NCI-H1048 (cell line): ENCODE measurements around the gene LDHAL6B.
A peak's percentile ranks its signal among the peaks of the same experiment; 100 is the strongest.
"Not testable (repeated sequence)": the region's sequence is repeated elsewhere in the genome, so short reads cannot be mapped to it uniquely, and the experiment has no call there.

Experiments
- DNase-seq: peaks from one replicate; lab custom pipeline; 2025; lab: John Stamatoyannopoulos, UW

LDHAL6B gene

DNA sequence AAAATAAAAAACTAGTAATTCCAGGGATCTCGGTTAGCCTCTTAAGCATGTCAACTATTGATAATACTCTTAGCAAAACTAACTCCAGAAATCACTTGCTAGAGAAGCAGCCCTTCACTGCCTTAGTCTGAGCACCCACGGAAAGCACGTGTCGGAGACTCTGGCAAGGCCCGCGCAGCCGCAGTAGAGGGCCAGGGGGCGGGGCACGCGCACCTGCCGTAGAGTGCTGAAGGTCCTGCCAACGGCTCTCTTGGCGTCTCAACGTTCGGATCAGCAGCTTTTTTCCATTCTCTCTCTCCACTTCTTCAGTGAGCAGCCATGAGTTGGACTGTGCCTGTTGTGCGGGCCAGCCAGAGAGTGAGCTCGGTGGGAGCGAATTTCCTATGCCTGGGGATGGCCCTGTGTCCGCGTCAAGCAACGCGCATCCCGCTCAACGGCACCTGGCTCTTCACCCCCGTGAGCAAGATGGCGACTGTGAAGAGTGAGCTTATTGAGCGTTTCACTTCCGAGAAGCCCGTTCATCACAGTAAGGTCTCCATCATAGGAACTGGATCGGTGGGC lies at the start of gene LDHAL6B:
Gene LDHAL6B, plus strand, starts transcription at position 221 of the 561 bp plus-strand sequence. Its CDS starts 98 bp downstream, at position 319.
- no peak for DNase-seq

DNA sequence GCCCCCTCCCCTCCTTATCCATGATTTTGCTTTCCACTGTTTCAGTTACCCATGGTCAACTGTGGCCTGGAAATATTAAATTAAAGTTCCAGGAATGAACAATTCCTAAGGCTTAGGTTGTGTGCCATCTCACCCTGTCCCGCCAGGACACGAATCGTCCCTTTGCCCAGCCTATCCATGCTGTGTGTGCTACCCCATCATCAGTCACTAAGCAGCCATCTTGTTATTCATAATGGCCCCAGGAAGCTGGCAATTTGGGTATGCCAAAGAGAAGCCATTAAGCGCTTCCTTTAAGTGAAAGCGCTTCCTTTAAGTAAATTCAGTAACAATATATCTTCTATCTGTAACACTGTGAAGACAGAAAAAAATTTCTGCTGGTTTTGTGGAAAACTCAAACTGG lies 49.2 kb upstream of the LDHAL6B start:
- DNase-seq: no peak

DNA sequence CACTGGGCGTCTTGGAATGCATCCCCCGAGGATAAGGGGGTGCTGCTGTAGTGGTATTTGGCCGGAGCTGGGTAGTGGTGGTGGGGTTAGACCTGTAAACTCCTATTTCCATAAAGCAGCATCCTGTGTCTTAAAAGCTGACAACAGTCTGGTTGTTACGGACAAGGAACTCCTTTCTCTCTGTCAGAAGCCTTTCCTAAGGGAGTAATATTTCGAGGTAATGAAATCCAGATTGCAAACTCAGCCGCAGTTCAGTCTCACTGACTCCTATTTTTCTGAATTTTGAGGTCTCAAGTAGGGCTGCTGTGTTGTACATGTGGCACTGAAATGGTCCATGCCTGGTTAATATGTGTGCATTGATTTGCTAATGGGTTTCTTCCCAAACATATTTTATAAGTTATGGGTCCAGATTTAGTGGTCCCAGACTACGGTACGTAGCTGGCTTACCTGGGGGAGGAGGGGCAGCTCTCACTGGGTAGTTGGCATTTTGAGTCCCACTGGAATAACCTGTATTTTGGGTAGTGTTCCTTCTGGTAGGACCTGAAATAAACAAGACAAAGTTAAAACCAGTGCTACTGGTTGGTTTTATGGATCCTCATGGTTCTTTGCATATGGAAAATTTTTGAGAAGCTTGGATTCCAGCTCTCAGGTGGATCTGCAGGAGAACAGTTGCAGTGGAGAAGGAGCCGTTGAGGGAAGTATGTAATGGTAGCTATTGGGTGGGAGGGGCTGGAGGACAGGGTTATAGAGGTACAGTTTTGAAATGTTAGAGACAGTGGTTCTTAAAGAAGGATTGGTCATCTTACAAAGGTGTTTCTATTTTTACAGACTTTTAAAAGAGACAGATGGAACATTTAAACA lies 48.6 kb upstream of the LDHAL6B start:
- no peak for DNase-seq

DNA sequence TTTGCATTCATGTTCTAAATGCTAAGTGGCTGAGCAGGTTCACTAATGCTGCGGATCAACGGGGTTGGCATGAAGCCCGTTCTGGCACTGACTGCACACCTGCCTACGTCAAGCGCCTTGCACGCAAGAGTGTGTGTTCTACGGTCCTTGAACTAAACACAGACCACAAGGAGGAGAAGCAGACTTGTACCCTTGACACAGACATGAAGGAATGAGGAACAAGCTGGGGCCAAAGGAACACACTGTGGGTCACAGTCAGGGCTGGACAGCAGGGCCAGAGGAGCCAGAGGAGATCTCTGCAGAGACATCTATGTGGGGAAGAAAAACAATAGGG lies 48.0 kb upstream of the LDHAL6B start:
- DNase-seq: no peak

DNA sequence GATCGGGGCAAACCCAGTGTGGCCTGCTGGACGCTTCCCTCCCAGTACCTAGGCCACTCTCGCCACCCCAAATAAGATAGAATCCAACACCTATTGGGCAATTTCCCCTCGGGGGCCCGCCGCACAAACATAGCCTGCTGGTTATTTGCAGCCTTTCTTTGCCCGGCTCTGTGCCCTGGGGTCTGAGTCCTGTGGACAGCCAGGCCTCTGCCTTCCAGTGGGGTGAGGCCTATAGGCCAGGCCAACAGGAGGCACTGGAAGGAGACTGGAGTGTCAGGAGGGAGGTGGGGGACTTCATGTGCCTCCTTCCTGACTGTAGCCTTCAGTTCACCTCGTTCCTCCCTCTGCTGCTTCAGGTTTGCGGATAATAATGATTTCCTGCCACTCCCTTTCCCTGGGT lies 47.4 kb upstream of the LDHAL6B start:
- DNase-seq: no peak

DNA sequence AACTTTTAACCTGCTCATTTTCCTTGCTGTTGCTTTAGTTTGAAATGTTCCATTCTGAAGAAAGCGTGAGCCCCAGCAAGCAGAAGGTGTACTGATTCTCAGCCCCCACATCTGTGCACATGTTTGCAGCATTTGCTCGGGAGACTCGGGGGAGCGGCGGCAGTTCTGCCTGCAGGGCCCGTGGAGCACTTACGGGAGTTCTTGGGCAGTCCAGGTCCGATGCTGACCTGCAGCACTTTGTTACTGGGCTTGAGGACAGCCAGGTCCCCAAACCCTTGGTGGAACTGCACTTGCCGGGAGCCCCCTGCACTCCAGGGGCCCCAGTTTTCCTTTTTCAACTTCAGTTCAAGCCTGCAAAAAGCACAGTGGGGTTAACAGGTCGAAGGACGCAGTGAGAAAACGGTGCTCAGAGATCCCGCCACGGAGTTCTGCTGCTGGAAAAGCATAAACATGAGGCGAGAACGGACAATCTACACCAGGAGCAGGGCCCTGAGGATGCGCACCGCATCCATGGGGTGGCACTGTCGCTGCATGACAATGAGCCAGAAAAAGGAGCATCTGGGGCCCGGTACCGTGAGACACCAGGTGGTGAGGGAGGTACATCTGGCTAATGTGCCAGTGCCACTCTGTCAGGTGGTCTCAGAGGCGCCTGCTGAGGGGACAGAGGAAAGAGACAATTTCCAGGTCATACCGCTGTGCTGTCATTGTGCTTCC lies 45.6 kb upstream of the LDHAL6B start:
- DNase-seq: no peak

DNA sequence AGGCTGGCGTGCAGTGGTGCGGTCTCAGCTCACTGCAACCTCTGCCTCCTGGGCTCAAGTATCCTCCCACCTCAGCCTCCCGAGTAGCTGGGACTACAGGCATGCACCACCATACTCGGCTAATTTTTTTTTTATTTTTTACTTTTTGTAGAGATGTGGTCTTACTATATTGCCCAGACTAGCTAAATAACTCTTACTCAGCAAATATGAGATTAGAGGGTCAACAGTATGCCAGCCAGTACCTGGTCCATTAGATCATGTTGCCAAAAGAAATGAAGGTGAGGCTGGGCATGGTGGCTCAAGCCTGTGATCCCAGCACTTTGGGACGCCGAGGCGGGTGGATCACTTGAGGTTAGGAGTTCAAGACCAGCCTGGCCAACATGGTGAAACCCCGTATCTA lies 44.6 kb upstream of the LDHAL6B start:
- DNase-seq: not testable (repeated sequence)

DNA sequence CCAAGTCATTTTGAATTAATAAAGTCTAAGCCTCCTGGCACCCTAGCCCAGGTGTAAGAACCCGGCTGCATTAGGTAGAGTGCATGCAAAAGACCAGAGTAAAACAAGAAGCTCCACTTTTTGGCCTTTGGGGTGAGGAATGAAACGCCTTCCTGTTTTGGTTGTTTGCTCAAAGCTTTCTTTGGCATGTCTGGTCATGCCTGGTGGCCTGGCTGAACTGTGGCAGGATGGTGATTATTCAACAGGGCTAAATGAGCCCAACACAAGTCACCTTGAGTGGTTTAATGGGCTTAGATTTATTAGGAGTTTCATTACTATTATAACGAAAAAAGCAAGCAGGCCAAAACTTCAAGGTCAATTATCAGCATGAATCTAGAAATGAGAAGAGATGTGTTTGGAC lies 40.9 kb upstream of the LDHAL6B start:
- DNase-seq: peak; percentile 45

DNA sequence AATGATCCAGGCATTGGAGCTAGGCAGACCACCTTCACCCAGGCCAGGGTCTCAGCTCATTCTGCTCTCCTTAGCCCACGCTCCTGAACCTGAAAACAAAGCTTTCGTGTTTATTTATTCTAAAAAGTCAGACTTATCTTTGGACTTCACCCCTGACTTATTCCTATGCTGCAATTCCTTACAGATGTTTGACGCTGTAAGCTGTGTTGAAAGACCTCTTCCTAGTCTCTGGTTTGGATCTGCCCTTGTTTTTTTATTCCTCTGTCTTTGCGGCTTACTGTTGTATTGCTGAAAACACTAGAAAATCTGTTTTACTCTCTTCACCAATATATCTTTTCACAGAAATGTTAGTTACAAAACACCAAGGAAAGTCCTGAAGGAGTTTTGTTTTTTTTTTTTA lies 40.5 kb upstream of the LDHAL6B start:
- DNase-seq: no peak

DNA sequence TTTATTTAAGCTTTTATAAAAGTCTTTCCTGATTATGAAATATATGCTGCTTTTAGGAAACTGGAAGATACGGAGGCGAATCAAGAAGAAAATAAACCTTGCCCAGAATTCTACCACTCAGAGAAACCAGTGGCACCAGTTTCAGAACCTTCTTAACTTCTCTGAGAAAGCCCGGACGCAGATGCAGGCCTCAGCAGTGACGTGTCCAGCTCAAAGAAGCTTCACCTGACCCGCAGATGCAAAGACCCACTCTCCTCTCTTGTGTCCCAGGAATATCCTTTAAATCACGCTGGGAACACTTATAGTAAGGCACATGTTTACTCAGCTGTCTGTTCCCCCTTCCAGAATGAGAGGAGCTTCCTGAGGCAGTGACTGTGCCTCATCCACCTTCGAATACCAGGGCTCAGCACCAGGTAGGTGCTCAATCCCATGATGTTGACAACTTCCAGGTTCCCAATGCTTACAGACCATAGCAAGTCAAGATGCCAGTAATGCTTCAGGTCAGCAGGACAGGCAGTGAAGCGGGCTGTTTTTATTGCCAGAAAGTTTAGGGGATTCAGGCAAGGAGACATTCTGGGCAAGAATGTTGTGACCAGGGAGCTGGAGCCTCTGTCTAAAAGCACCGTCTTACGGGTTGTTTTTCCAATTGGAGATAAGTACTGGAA lies 39.9 kb upstream of the LDHAL6B start:
- DNase-seq: no peak

DNA sequence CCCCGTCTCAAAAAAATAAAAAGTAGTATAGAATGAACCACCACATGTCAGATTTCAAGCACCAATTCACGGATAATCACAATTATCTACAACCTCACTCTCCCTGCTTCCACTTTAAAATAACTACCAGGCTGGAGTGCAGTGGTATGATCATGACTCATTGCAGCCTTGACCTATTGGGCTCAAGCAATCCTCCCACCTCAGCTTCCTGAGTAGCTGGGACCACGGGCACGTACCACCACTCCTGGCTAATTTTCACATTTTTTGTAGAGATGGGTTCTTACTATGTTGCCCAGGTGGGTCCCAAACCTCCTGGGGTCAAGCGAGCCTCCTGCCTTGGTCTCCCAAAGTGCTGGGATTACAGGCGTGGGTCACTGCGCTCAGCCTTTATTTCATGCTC lies 38.1 kb upstream of the LDHAL6B start:
- no peak for DNase-seq

DNA sequence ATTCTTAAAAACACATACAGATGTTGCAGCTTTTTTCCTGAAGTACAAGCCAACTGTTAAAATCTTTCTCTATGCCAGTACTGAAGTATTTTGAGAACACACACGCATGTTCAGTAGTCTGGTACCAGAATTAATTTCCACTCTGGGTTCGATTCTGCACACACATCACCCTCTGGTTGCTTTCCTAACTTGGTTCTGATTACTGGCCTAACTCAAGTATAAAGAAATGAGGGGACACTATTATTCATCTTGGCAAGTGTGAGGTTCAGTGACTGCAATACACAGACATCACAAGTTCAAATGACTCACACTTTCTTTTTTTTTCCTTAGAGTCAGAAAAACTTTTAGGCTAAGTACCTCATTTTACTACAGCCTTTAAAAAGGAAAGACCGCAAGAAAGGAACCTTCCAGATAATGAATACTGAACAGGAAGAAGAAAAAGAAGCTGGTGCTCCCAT lies 37.4 kb upstream of the LDHAL6B start:
- no peak for DNase-seq

DNA sequence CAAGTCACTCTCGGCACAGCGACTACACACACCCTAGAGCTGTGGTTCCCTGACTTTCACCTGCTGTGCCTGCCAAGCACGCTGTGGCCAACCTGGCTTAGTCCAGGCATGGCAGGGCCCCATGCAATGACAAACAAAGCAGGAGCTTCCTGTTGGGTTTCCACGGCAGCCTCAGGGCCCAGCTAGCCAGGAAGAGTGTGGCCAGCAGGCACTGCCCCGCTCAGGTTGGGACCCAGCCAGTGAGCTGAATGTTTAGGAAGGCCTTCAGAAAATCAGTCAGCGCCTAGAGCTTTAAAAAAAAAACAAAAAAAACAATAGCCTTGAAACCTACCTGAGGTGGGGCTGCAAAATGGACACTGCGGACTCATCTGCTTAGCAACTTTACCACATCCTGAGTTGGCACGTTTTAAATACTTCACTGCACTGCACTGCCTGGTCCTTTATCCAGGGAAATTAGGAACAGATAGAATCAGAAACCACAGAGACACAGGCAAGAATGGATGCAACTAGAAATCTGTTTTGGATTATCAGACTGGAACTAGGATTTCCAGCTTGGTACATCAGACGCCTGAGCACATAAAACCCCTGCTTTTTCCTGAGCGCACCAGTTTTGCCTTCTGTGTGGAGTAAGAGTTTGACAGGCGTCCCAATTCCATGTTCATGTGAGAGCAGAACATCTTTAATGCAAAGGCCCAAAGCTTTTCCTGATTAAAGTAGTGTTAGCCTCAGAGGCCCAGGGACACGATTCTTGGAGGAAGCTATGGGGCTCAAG lies 36.2 kb upstream of the LDHAL6B start:
- DNase-seq: no peak

DNA sequence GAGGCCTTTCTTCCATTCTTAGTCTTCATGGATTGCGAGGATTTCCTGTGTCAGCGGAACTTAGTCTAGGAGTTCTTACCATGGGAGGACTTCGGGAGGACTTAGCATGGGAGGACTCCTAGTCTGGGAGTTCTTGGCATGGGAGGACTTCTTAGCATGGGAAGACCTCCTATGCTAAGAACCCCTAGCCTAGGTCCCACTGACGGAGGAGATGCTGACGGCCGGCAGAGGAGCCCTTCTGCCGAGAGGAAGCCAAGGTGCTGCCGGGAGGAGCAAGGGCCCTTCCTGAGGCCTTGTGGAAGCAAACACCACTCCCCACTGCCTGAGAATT lies 35.6 kb upstream of the LDHAL6B start:
- DNase-seq: no peak

DNA sequence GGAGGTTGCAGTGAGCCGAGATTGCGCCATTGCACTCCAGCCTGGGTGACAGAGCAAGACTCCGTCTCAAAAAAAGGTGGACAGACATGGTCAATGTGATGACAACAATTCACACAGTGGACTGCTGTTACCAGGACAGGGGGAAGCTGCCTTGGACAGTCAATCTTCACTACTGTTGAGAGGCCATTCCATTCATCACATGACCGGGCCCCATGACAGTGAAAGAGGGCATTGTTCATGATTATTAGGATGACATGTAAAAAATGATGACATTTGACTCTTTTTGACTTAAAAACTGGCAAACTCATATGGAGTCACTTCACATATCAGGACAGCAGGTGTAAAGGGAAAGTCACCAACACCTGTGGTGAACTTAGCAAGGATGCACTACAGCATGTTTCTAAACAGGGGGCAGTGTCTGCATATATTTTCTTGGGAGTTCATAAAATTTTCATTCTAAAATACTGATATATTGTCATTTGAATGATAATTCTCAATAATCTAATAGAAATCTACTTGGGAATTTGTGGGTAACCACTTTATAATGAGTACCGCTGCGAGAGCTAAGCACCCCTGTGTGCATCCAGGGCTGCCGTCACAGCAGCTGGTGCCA lies 34.2 kb upstream of the LDHAL6B start:
- DNase-seq: no peak

DNA sequence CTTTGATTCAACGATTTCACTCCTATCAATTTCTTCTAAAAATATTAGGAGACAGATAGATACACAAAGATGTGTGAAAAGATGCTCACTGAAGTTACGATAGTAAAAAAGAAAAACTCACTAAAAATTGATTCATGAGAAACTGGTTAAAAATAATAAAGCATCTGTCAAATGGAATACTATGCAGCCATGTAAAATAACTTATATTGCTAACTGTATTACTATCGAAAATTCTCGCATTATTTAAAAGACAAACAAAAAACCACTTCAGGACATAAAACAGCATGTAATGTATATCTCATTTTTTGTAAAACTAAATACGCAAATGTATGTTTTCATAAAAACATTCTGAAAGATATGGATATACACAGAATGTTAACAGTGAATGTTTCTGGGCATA lies 33.4 kb upstream of the LDHAL6B start:
- no peak for DNase-seq

DNA sequence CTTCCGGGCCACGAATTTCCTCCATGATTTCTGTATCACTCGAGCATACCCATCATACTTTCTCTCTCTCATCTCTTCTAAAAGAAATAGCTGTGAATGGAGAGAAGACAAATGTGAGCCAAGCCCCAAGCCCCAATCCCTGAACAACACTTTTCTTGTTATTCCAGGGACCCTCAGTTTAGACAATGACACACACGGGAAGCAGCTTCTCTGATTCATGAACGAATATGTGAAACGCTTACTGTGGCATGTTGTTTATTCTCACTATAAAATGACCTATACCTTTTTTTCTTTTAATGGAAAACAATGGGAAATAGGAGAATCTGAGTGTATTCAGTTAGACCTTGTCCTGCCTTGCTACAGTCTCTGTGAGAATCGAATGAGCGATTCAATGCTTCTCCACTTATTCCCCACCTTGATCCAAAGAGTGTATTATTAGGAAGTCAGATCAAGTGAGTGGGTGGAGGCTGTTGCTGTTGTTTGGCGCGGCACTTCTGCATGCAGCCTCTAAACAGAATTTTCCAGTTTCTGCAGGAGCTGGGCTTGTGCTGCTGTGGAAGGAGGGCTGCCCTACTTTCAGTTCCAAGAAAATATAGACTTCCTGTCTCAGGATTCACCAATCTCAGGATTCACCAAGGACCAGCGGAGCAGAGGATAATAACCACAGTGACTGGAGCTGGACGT lies 32.4 kb upstream of the LDHAL6B start:
- DNase-seq: no peak

DNA sequence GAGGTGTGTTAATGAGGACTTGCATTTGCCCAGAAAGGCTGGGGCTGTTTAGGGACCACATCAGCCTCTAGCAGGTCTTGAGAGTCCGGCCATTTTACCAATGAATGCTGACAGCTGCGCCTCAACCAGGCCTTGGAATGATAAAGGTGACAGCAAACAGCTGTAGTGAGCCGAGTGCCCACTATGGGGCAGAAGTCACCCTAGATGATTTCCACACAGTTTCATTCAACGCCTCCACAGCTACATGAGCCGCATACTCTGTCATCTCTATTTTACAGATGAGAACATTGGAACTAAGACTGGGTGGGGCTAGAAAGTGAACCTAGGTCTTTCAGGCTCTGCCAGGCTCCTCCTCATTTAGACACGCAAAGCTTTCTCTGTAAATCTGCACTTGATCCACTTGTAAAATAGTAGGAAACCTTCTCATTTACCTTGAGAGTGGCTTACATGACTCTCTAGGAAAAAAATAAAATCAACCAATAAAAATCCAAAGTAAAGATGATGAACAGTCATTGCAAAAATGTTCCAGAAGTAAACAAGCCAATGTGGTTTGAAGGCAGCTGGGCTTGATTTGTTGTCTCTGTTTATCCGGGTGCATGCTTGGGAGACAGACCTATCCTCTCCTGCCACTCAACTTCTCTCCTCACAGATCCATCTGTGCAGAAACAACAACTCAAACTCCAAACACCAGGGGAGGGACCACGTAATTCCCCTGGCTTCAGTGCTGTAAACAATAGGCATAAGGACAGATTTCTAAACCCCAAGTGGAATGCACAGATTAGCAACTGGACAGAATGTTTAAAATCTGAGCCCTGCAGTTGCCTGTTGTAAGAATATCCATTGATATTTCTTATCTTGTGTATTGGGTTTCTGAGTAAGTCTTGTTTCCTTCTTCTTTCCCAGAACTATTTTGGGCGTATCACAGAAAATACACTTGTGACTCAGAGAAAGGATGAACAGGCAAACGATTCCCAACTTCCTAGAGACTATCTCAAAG lies 31.5 kb upstream of the LDHAL6B start:
- peak; percentile 56 for DNase-seq

DNA sequence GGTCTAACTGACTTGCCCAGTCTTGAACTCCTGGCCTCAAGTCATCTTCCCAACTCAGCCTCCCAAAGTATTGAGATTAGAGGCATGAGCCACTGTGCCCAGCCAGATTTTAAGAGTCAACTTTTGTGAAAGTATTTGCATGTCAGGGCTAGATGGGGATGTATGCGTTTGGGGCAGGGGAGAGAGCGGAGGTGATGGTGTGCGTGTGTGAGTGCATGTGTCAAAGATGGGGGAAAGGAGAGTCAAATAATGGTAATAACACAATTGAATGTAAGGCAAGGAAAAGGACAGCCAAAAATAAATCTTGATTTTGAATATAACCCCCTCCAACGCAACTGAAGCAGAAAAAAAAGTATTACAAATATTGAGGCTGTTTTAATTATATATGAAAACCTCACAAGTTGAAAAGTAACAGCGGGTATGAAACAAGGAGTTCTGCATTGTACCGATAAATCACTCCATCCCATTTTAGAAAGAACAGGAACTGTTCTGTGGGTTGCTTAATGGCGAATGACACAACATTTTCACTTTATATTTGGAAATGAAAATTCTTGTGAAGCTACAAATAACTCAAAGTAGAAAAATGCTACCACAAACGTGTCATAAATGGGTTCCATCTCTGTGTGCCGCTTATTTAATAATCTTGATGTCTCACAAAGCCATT lies 29.9 kb upstream of the LDHAL6B start:
- no peak for DNase-seq
